Measurements from ENCODE around the gene LPO.

- TF ChIP-seq USF1 (IDR thresholded peaks at IDR 0.05) = no peak
- TF ChIP-seq MAX (IDR thresholded peaks at IDR 0.05) = no peak
- TF ChIP-seq REST (IDR thresholded peaks at IDR 0.05; ENCODE audit: low read depth) = no peak
- no peak for TF ChIP-seq TAF1 (IDR thresholded peaks at IDR 0.05; ENCODE audit: low read depth)
- TF ChIP-seq CEBPB (IDR thresholded peaks at IDR 0.05) = no peak
- no peak for TF ChIP-seq TCF12 (IDR thresholded peaks at IDR 0.05; ENCODE audit: low read depth)
- no peak for TF ChIP-seq RAD21 (IDR thresholded peaks at IDR 0.05; ENCODE audit: low read depth)
- TF ChIP-seq YY1 (IDR thresholded peaks at IDR 0.05; ENCODE audit: low read depth) = no peak
- TF ChIP-seq EP300 (IDR thresholded peaks at IDR 0.05; ENCODE audit: borderline replicate concordance) = no peak
- no peak for TF ChIP-seq EGR1 (IDR thresholded peaks at IDR 0.05)
- no peak for TF ChIP-seq NFIC (IDR thresholded peaks at IDR 0.05)
- TF ChIP-seq FOXM1 (IDR thresholded peaks at IDR 0.05; ENCODE audit: borderline replicate concordance, low read depth) = no peak
- TF ChIP-seq ZBTB7A (IDR thresholded peaks at IDR 0.05; ENCODE audit: low read depth) = no peak
- no peak for TF ChIP-seq CREB1 (IDR thresholded peaks at IDR 0.05; ENCODE audit: low read depth)
These were observed 33.0 kb downstream of the LPO start for GRCh38 chr17:58271216-58271931.
